ENCODE data around the gene ALKBH4.
A peak's percentile ranks its signal among the peaks of the same experiment; 100 is the strongest.
"Not testable (repeated sequence)": the region's sequence is repeated elsewhere in the genome, so short reads cannot be mapped to it uniquely, and the experiment has no call there.

ALKBH4 gene

GRCh38 chr7:102479982-102480637, 15.4 kb upstream of the ALKBH4 start:
- peak; percentile 81 for TF ChIP-seq CTCF (conservative IDR thresholded peaks at IDR 0.05)
- H3K27ac ChIP-seq = not testable (repeated sequence)

DNA sequence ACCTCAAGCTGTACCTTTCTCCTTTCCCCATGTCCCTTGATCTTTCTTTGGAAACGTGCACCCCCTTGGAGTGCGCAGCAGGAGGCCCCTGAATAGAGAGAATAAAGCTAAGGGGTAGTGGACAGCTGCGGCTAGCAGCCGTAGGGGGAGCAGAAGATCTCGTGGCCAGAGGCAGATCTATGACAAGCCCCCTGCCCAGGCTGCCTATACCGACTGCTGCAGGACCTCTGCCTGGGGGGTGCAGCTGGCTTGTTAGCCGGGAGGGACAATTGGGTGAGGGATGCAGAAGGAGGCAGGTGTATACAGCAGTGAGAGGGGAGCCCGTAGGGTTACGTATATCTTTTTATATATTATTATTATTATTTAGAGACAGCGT, 14.5 kb upstream of the ALKBH4 start:
- H3K27ac ChIP-seq = not testable (repeated sequence)

- H3K27ac ChIP-seq = not testable (repeated sequence)
These were observed 13.9 kb upstream of the ALKBH4 start, which contains the start of gene POLR2J for GRCh38 chr7:102478314-102479208. TSS of gene POLR2J (minus strand) at chr7:102478922. CDS start at chr7:102478860, 62 bp downstream.

DNA sequence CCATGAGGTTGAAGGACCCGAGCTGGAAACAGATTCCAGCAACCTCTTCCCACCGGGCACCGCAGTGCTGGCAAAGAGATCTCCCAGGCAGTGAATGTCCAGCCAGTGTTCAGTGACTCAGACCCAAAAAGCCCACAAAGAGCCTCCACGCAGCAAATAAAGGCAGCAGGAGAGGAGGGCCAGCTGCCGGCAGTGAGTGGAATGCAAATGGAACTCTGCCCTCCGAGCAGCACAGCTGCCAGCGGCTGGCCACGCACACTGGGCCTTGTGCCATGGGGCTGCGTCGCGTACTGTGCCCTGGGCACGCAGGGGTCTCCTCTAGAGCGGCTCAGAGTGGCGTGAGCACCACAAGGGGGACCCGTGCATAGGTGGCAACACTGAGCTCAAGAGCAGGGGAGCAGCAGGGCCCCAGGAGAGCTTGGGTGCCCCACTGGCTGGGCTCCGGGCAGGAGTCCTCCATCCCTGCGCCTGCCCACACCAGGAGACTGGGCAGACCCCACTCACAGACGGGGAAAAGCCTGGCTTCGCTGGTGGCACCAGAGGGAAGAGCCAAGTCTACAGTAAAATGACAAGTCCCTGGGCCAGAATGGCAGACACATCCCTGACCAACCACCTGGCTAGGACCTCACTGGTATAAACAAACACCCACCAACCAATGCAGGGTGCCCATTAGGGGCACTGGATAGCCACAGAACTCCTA, 10.2 kb upstream of the ALKBH4 start:
- H3K27ac ChIP-seq = not testable (repeated sequence)

DNA sequence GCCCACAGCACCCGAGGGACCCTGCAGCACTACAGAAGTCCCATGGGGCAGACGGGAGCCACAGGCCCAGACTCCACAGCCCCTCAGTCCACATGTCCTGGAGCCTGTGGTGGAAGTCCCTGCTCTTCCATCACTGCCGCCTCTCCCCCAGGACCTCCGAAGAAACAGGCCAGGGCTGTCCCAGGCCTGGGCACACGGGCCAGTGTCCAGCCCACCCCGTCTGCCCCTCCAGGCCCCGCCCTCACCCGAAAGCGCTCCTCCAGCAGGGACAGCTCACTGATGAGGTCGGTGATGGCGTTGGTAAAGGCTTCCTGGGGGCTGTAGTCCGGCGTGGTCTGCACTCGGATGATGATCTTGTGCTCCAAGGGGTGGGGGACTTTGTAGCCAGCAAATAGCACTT, 9.5 kb upstream of the ALKBH4 start:
- not testable (repeated sequence) for H3K27ac ChIP-seq

DNA sequence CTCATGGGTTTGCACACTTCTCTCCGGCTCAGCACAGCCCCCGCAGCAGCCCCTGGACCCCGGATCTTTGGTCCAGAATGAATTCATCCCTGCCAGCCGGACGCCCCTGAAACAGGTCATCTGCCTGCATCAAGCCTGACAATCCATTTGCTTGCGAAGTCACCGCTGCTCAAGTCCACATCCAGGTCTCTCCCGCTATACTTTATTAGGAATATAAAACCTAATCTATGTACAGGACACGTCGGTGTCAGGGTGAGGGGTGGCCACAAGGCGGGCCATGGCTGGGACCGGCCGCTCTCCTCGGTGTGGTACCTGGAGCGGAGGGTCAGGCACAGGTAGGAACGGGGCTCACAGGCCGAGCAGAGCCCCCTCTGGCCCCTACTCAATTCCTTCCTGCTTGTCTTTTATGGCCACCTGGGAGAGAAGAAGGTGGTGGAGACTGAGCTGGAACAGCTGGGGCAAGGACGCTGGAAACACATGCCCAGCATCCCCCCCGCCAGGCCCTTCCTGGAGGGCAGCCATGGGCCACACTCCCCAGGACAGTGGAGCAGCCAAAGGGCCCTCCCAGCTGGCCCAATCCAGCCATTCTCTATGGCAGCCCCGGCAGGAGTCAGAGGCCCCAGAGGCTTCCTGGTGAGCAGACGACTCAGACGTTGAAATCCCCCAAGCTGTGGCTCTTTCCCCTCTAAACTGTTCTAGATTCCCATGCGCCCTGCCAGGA, 8.8 kb upstream of the ALKBH4 start:
- no peak overlapping the region for H3K27ac ChIP-seq
- no peak for TF ChIP-seq CTCF (conservative IDR thresholded peaks at IDR 0.05)

DNA sequence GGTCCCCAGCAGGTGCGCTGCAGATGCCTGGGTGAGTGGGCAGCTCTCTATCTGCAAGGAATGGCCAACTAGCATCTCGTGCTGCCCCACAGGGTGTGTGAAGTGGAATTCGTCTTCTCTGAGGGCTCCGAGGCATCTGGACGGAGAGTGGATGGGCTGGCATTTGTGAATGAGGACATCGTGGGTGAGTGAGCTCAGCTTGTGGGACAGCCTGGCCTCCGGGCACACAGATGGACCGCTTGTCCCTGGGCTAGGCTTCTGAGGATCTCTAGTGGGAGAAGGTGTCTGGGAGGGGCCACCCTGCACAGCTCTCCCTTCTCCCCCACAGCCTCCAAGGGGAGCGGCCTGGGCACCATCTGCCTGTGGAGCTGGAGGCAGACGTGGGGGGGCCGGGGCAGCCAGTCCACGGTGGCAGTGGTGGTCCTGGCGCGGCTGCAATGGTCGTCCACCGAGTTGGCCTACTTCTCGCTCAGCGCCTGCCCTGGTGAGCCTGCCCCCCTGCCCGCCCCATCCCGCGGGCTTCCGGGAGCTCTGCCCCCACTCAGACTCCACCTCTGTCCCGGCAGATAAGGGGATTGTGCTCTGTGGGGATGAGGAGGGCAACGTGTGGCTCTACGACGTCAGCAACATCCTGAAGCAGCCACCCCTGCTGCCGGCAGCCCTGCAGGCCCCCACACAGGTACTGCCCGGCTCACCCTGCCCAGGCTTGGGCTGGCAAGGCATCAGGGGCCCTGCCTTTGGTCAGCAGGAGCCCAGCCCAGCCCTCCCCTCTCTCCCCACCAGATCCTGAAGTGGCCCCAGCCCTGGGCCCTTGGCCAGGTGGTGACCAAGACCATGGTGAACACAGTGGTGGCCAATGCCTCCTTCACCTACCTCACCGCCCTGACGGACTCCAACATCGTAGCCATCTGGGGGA, 7.7 kb upstream of the ALKBH4 start:
- no peak overlapping the region for H3K27ac ChIP-seq
- TF ChIP-seq CTCF (conservative IDR thresholded peaks at IDR 0.05) = no peak

DNA sequence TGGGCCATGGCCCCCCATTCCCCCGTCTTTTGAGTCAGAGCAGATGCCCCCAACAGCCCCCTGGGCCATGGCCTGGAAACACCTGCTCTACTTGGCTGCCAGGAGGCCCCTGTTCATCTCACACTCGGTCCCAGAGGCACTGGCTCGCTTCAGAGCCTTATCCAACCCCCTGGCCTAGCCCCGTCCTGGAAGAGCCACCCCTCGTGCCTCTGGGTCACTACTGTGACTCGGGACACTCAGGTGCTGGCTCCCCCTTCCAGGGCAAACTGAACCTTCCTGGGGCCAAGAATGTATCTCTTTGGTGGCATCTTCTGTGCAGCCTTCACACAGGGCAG, 7.1 kb upstream of the ALKBH4 start:
- no peak overlapping the region for H3K27ac ChIP-seq
- no peak for TF ChIP-seq CTCF (conservative IDR thresholded peaks at IDR 0.05)

All from VCaP (cell line).